ENCODE data around the gene PAFAH1B2.

DNA sequence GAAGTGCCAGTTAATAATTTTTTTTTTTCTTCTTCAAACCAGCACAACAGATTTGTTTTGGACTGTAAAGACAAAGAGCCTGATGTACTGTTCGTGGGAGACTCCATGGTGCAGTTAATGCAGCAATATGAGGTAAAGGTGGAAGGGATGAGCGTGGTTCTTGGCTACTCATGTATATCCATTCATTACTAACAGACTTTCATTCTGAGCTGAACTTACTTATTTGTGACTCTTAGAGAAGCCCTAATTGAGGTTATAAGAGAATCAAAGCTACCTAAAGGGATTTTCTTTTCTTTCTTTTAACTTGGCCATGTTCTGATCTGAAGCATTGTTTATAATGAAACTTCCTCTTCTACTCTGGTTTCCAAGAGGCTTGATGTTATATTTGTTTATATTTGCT lies 15.8 kb downstream of the PAFAH1B2 start:
- no peak for TF ChIP-seq CTCF (IDR thresholded peaks at IDR 0.05 in 4 of 5, conservative IDR thresholded peaks at IDR 0.05 in 1 of 5)
- no peak for TF ChIP-seq POLR2A (IDR thresholded peaks at IDR 0.05)
